Esophagus muscularis mucosa (tissue), 4 donors: ENCODE measurements around the gene FAM78B.

Source experiments
- CTCF ChIP-seq, 3 experiments: fragments of 200-600 bp in 2 of 3; fragments of 450-650 bp in 1 of 3; sonication (generic) in 2 of 3; IDR thresholded peaks; one replicate each; pipeline ENCODE4 v1.5.1; 2017 to 2019; ENCODE audit warnings: antibody characterized with exemption in 3 of 3, mild to moderate bottlenecking in 2 of 3, moderate library complexity in 1 of 3
- EP300 ChIP-seq: sonication (generic); formaldehyde crosslinking; IDR thresholded peaks from one replicate; pipeline ENCODE4 v1.6.1; 2017; ENCODE audit warnings: antibody characterized with exemption
- POLR2A ChIP-seq: fragments of 450-650 bp; IDR thresholded peaks from one replicate; pipeline ENCODE4 v1.6.1; 2017; ENCODE audit warnings: antibody characterized with exemption, moderate library complexity, mild to moderate bottlenecking, low read depth

DNA sequence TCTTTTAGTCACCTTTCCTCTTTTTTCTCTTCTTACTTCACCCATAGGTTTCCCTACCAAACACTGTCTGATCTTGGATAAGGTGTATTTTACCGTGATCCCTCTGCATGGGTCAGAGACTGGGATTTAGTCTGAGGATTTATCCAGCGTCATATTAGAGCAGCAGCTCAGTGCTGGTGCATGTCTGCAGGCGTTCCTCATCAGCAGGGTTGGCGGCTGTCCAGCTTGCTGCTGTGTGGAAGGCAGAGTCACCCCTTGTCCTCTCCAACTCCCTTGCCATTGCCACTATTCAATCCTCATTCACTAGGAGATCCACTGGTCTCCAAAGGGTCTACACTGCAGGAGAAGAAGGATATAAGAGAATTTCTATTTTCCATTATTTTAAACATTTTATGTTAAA, 7.3 kb upstream of the FAM78B start:
- no peak for TF ChIP-seq CTCF (IDR thresholded peaks at IDR 0.05)
- no peak for TF ChIP-seq POLR2A
- no peak for TF ChIP-seq EP300
